RWPE2 (cell line): Measurements from ENCODE around the gene CCDC92.

Experiments used
- ATAC-seq: fragments of 200-7000 bp; cut with Tn5 transposase; 3 replicates; pipeline ENCODE4 v1.9.1; 2021; ENCODE audit warnings: low read depth
- DNase-seq: peaks from one replicate; pipeline ENCODE4 v3.0.0-alpha.2; 2020; ENCODE audit warnings: low spot score
- H3K27ac ChIP-seq: fragments of 450-650 bp; 2 replicates; pipeline ENCODE4 v1.5.1; 2017; ENCODE audit warnings: mild to moderate bottlenecking; ENCODE audit not compliant: poor library complexity, severe bottlenecking
- H3K27me3 ChIP-seq: fragments of 250-450 bp; sonication (Bioruptor Pico); 2 replicates; pipeline ENCODE4 v1.5.1; 2021; ENCODE audit warnings: mild to moderate bottlenecking, moderate library complexity; ENCODE audit not compliant: insufficient read depth, poor library complexity, severe bottlenecking
- H3K36me3 ChIP-seq: fragments of 250-450 bp; sonication (Bioruptor Pico); 2 replicates; pipeline ENCODE4 v1.5.1; 2020; ENCODE audit warnings: low read depth, mild to moderate bottlenecking, moderate library complexity
- H3K4me1 ChIP-seq: fragments of 250-450 bp; sonication (Bioruptor Pico); 2 replicates; pipeline ENCODE4 v1.5.1; 2021; ENCODE audit warnings: mild to moderate bottlenecking, moderate library complexity; ENCODE audit not compliant: insufficient read depth, poor library complexity, severe bottlenecking
- H3K4me3 ChIP-seq: fragments of 250-450 bp; sonication (Bioruptor Pico); 2 replicates; pipeline ENCODE4 v1.5.1; 2021; ENCODE audit warnings: mild to moderate bottlenecking, moderate library complexity; ENCODE audit not compliant: severe bottlenecking
- H3K9me3 ChIP-seq: fragments of 250-450 bp; sonication (Bioruptor Pico); 2 replicates; pipeline ENCODE4 v1.5.1; 2021; ENCODE audit warnings: mild to moderate bottlenecking, moderate library complexity; ENCODE audit not compliant: severe bottlenecking
- TF ChIP-seq, protein P1 (sequence below): fragments of 450-650 bp; IDR thresholded peaks from one replicate; pipeline ENCODE4 v1.5.1; 2017; ENCODE audit warnings: mild to moderate bottlenecking, moderate library complexity; ENCODE audit not compliant: poor library complexity, severe bottlenecking

CCDC92 gene

DNA sequence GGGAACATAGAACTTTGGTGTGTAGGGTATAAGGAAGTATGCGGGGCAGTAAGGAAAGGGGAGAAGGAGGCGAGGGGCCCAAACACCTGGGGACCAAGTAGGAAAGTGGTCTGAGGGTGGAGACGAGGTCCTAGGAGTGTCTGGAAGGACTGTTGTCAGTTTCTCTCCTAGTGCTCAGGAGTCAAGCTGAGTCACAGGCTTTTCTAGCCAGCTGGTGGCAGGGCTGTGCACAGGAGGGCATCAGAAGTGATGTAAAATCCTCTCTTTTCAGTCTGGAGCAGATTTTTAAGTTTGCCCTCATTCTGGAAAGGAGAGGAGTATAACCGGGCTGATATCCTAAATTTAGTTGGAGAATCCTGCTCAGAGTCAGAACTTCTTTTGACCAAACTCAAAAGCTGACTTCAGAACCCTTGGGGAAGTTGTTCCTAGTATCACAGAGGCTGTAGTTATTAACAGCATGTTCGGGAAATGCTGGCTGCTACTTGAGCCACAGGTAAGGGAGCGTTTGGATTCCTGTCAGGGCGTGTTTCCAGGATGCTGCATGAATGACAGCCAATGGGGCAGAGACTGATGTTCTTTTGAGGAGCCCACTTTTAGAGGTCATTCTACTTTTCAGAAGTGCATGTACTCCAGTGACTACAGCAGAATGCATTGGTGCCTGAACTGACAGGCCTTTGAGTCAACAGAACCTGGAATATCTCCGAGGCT, 19.6 kb upstream of the CCDC92 start:
- TF ChIP-seq, protein P1, sequence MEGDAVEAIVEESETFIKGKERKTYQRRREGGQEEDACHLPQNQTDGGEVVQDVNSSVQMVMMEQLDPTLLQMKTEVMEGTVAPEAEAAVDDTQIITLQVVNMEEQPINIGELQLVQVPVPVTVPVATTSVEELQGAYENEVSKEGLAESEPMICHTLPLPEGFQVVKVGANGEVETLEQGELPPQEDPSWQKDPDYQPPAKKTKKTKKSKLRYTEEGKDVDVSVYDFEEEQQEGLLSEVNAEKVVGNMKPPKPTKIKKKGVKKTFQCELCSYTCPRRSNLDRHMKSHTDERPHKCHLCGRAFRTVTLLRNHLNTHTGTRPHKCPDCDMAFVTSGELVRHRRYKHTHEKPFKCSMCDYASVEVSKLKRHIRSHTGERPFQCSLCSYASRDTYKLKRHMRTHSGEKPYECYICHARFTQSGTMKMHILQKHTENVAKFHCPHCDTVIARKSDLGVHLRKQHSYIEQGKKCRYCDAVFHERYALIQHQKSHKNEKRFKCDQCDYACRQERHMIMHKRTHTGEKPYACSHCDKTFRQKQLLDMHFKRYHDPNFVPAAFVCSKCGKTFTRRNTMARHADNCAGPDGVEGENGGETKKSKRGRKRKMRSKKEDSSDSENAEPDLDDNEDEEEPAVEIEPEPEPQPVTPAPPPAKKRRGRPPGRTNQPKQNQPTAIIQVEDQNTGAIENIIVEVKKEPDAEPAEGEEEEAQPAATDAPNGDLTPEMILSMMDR, result no peak
- no peaks in the 10 kb centered on the region for H3K9me3 ChIP-seq
- no peak for ATAC-seq
- peaks cover 25% of the 10 kb centered on the region for H3K4me1 ChIP-seq
- DNase-seq, result no peak
- H3K27me3 ChIP-seq, result no peaks in the 10 kb centered on the region
- no peak overlapping the region for H3K27ac ChIP-seq
- no peak overlapping the region for H3K4me3 ChIP-seq
- peaks cover 45% of the 10 kb centered on the region for H3K36me3 ChIP-seq

DNA sequence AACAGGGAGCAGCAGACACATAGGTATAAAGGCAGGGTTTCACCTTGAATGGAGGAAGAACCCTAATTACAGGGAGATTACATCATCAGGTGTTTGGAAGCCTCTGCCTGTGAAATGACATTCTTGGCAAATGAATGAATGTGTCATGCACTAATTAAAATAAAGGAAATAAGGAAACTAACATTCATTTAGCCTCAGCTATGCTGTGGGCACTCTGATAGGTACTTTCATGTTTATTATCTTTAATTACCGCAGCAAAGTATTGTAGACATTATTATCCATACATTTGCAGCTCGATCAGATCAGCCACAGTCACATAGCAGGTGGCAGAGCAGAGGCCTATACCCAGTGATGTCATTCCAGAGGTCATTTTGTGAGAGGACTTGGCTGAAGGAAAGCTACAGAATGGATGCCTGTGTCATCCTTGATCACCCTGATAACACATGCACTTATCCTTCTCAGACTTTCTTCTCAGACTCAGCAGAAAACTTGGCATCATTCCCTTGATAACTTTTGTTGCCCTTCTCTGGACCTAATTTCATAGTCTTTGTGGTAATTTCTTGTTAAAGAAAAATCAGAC, 18.8 kb upstream of the CCDC92 start:
- ATAC-seq (no peak), DNase-seq (no peak)
- H3K36me3 ChIP-seq, result peaks cover 51% of the 10 kb centered on the region
- H3K4me1 ChIP-seq, result peaks cover 25% of the 10 kb centered on the region
- TF ChIP-seq, protein P1, result no peak
- no peaks in the 10 kb centered on the region for H3K27me3 ChIP-seq
- H3K27ac ChIP-seq, result no peak overlapping the region
- no peak overlapping the region for H3K4me3 ChIP-seq
- no peaks in the 10 kb centered on the region for H3K9me3 ChIP-seq

DNA sequence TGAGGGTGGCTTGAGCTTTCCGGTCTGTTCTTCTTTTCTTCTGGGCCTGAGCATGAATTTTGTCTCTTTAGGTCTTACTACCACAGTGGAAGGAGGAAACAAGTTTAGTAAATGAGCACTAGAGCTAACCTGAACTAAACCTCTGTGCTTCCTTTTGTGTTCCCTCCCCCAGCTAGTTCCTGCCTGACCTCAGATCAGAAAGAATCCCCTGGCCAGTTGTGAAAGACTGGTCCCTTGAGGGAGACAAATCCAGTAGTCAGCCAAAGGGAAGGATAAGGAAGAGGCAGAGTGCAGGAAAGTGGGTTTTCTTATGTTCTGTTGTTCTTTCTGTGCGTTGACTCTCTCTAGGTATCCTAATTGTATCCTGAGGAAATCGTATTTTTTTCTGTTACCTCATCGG, 17.9 kb upstream of the CCDC92 start:
- H3K4me3 ChIP-seq, result no peak overlapping the region

DNA sequence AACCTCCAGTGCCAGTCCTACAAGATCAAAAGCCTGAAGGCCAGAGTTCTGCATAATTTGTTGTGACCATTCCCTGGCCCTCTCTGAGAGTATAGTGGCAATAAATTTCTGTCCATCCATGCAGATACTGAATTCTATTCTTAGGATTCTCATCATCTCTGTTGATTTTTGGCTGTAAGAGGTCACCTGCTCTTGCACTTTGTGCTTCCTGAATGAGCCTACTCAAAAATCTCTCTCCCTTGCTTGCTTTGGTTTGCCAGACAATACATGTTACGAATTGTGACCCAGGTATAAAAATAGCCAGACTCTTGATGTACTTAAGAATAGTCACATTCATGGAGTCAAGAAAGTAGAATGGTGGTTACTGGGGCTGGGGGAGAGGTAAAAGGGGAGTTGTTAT, 17.1 kb upstream of the CCDC92 start:
- H3K9me3 ChIP-seq, result no peaks in the 10 kb centered on the region
- no peaks in the 10 kb centered on the region for H3K27me3 ChIP-seq
- peaks cover 59% of the 10 kb centered on the region for H3K36me3 ChIP-seq
- H3K4me1 ChIP-seq, result peaks cover 20% of the 10 kb centered on the region
- H3K27ac ChIP-seq, result no peak overlapping the region
- TF ChIP-seq, protein P1, result no peak
- no peak for ATAC-seq
- H3K4me3 ChIP-seq, result no peak overlapping the region
- no peak for DNase-seq

More for the DNA sequence above, 17.9 kb upstream of the CCDC92 start:
- TF ChIP-seq, protein P1, result no peak
- Histone ChIP-seq H3K27me3 (no peaks in the 10 kb centered on the region), H3K27ac (no peak overlapping the region), H3K9me3 (no peaks in the 10 kb centered on the region), H3K4me1 (peaks cover 25% of the 10 kb centered on the region), H3K36me3 (peaks cover 59% of the 10 kb centered on the region)
- no peak for DNase-seq
- no peak for ATAC-seq

DNA sequence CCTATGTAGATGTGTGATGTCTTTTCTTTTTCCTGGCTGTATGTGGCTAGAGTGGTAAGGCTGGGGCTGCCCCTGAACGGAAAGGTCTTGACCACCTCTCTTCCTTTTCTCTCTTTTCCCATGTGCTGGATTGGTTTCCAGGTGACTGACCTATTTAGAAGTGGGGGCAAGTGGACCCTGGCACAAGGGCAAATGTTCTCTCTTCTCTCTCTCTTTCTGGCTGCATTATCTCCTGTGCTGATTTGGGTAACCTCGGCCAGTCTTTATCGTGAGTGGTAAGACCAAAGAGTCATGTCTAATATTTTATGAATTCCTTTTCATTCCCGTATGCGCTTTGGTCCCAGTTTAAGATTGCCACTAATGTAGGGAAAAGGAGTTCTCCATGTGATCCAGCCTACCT, 16.5 kb upstream of the CCDC92 start:
- TF ChIP-seq, protein P1, result no peak
- H3K27ac ChIP-seq, result no peak overlapping the region
- peaks cover 57% of the 10 kb centered on the region for H3K36me3 ChIP-seq

More for the DNA sequence above, 16.5 kb upstream of the CCDC92 start:
- H3K27me3 ChIP-seq, result no peaks in the 10 kb centered on the region
- no peak for DNase-seq
- H3K4me3 ChIP-seq, result no peak overlapping the region
- peaks cover 15% of the 10 kb centered on the region for H3K4me1 ChIP-seq
- no peak for ATAC-seq
- no peaks in the 10 kb centered on the region for H3K9me3 ChIP-seq
